ENCODE measurements around the gene GABRB2. TPM values are rescaled to one million over a fixed set of nuclear protein-coding genes. Genes with fewer than 3 reads are reported as not detected.

GABRB2 gene
- total RNA-seq, 1 donor from 2014 or later = 0.20 TPM

- Histone ChIP-seq H3K79me2 (ENCODE audit: insufficient read depth, low read length) (no peaks in the 10 kb centered on the region), H4K20me1 (ENCODE audit: insufficient read depth, low read length) (no peaks in the 10 kb centered on the region), H3K4me2 (ENCODE audit: low read length) (no peak overlapping the region), H3K36me3 (ENCODE audit: insufficient read depth, low read length) (no peaks in the 10 kb centered on the region), H3K4me1 (ENCODE audit: insufficient read depth, low read length) (no peaks in the 10 kb centered on the region), H3K9me3 (ENCODE audit: insufficient read depth, low read depth, low read length) (peaks cover 2% of the 10 kb centered on the region), H3K4me3 (ENCODE audit: insufficient read depth, low read depth, low read length) (no peak overlapping the region), H3K27me3 (ENCODE audit: insufficient read depth, low read length) (no peaks in the 10 kb centered on the region), H3K27ac (ENCODE audit: low read depth, low read length) (no peak overlapping the region), H2AFZ (ENCODE audit: low read depth, low read length) (no peak overlapping the region), H3K9ac (ENCODE audit: low read length) (no peak overlapping the region)
- Mint-ChIP-seq H3K36me3 (ENCODE audit: low read depth, unreplicated experiment) (no peaks in the 10 kb centered on the region), H3K27me3 (ENCODE audit: low read depth, unreplicated experiment) (no peaks in the 10 kb centered on the region), H3K4me3 (ENCODE audit: unreplicated experiment) (no peak overlapping the region), H3K27ac (ENCODE audit: unreplicated experiment) (no peak overlapping the region), H3K9me3 (ENCODE audit: unreplicated experiment) (no peaks in the 10 kb centered on the region), H3K4me1 (ENCODE audit: low read depth, unreplicated experiment) (peaks cover 5% of the 10 kb centered on the region)
- FAIRE-seq (no peak), DNase-seq (ENCODE audit: low read depth) (no peak)
- TF ChIP-seq EZH2 (IDR thresholded peaks at IDR 0.05; ENCODE audit: insufficient read depth, low read length) = no peak
- TF ChIP-seq, protein P1, sequence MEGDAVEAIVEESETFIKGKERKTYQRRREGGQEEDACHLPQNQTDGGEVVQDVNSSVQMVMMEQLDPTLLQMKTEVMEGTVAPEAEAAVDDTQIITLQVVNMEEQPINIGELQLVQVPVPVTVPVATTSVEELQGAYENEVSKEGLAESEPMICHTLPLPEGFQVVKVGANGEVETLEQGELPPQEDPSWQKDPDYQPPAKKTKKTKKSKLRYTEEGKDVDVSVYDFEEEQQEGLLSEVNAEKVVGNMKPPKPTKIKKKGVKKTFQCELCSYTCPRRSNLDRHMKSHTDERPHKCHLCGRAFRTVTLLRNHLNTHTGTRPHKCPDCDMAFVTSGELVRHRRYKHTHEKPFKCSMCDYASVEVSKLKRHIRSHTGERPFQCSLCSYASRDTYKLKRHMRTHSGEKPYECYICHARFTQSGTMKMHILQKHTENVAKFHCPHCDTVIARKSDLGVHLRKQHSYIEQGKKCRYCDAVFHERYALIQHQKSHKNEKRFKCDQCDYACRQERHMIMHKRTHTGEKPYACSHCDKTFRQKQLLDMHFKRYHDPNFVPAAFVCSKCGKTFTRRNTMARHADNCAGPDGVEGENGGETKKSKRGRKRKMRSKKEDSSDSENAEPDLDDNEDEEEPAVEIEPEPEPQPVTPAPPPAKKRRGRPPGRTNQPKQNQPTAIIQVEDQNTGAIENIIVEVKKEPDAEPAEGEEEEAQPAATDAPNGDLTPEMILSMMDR (IDR thresholded peaks at IDR 0.05; ENCODE audit: insufficient read depth, low read depth, low read length) = no peak
These were observed 159.4 kb downstream of the GABRB2 start for GRCh38 chr5:161387121-161387520.

DNA sequence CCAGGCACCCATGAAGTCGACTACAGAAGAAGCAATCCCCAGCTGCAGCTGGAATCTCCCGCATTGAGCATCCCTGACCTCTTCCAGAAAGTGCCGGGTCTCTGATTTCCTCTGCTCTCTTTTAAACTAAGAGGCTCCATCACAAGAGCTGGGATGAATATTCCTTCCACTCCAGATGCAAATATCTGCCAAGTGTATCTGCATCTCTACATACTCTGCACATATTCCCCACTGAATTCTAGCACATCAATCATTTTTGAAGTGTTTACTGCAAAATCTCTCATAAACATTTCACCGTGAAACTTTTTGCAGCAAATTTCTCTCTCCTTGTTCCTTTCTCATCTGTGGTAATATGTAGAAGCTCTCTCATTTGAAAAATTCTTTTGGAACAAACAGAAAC, 161.5 kb downstream of the GABRB2 start:
- no peak for FAIRE-seq
- Mint-ChIP-seq H3K9me3 (ENCODE audit: unreplicated experiment) (no peaks in the 10 kb centered on the region), H3K27me3 (ENCODE audit: low read depth, unreplicated experiment) (no peaks in the 10 kb centered on the region), H3K27ac (ENCODE audit: unreplicated experiment) (no peak overlapping the region), H3K4me3 (ENCODE audit: unreplicated experiment) (no peak overlapping the region), H3K36me3 (ENCODE audit: low read depth, unreplicated experiment) (no peaks in the 10 kb centered on the region), H3K4me1 (ENCODE audit: low read depth, unreplicated experiment) (peaks cover 5% of the 10 kb centered on the region)
- Histone ChIP-seq H3K4me3 (ENCODE audit: insufficient read depth, low read depth, low read length) (no peak overlapping the region), H3K27ac (ENCODE audit: low read depth, low read length) (no peak overlapping the region), H3K36me3 (ENCODE audit: insufficient read depth, low read length) (no peaks in the 10 kb centered on the region), H3K9ac (ENCODE audit: low read length) (no peak overlapping the region), H3K79me2 (ENCODE audit: insufficient read depth, low read length) (no peaks in the 10 kb centered on the region), H3K9me3 (ENCODE audit: insufficient read depth, low read depth, low read length) (no peaks in the 10 kb centered on the region), H4K20me1 (ENCODE audit: insufficient read depth, low read length) (no peaks in the 10 kb centered on the region), H3K4me1 (ENCODE audit: insufficient read depth, low read length) (no peaks in the 10 kb centered on the region), H3K4me2 (ENCODE audit: low read length) (no peak overlapping the region), H3K27me3 (ENCODE audit: insufficient read depth, low read length) (no peaks in the 10 kb centered on the region), H2AFZ (ENCODE audit: low read depth, low read length) (no peak overlapping the region)
- DNase-seq (ENCODE audit: low read depth) = no peak
- TF ChIP-seq, protein P1 (IDR thresholded peaks at IDR 0.05; ENCODE audit: insufficient read depth, low read depth, low read length) = no peak
- no peak for TF ChIP-seq EZH2 (IDR thresholded peaks at IDR 0.05; ENCODE audit: insufficient read depth, low read length)

DNA sequence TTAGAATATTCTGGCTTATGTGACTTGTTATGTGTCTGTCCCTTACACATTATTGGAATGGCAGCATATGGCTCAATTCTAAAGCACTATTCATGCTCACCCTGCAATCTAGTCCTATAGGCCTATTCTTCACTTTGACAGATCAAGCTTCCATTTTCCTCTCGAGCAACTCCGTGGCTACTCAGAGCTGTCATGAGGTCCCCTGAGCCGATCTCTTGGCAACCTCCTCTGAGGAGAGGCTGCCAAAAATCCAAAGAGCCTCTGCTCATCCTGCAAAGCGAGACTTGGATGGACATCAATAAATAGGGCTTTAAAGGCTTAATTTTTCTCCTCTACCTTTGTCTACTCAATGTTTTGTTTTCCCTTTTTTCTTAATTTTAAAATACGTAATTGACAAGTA, 163.8 kb downstream of the GABRB2 start:
- Histone ChIP-seq H3K4me2 (ENCODE audit: low read length) (no peak overlapping the region), H3K9ac (ENCODE audit: low read length) (no peak overlapping the region), H3K4me3 (ENCODE audit: insufficient read depth, low read depth, low read length) (no peak overlapping the region), H4K20me1 (ENCODE audit: insufficient read depth, low read length) (no peaks in the 10 kb centered on the region), H3K4me1 (ENCODE audit: insufficient read depth, low read length) (no peaks in the 10 kb centered on the region), H3K9me3 (ENCODE audit: insufficient read depth, low read depth, low read length) (no peaks in the 10 kb centered on the region), H2AFZ (ENCODE audit: low read depth, low read length) (no peak overlapping the region), H3K27ac (ENCODE audit: low read depth, low read length) (no peak overlapping the region), H3K36me3 (ENCODE audit: insufficient read depth, low read length) (no peaks in the 10 kb centered on the region), H3K79me2 (ENCODE audit: insufficient read depth, low read length) (no peaks in the 10 kb centered on the region), H3K27me3 (ENCODE audit: insufficient read depth, low read length) (no peaks in the 10 kb centered on the region)
- Mint-ChIP-seq H3K4me3 (ENCODE audit: unreplicated experiment) (no peak overlapping the region), H3K4me1 (ENCODE audit: low read depth, unreplicated experiment) (peaks cover 5% of the 10 kb centered on the region), H3K27me3 (ENCODE audit: low read depth, unreplicated experiment) (no peaks in the 10 kb centered on the region), H3K9me3 (ENCODE audit: unreplicated experiment) (no peaks in the 10 kb centered on the region), H3K27ac (ENCODE audit: unreplicated experiment) (no peak overlapping the region), H3K36me3 (ENCODE audit: low read depth, unreplicated experiment) (no peaks in the 10 kb centered on the region)
- TF ChIP-seq, protein P1 (IDR thresholded peaks at IDR 0.05; ENCODE audit: insufficient read depth, low read depth, low read length) = no peak
- TF ChIP-seq EZH2 (IDR thresholded peaks at IDR 0.05; ENCODE audit: insufficient read depth, low read length) = no peak
- FAIRE-seq (no peak), DNase-seq (ENCODE audit: low read depth) (no peak)

Data from astrocyte (in vitro differentiated cells and primary cell).